Endothelial cell of umbilical vein (primary cell): ENCODE data around the gene FAM83F. TPM values are rescaled to one million over a fixed set of nuclear protein-coding genes. Genes with fewer than 3 reads are reported as not detected.

Source experiments
- BruUV-seq: library from RNA; stranded (reverse); fragments of 400-500 nt; replicated peaks from 2 replicates; lab custom pipeline; 2021; lab: Mats Ljungman, UMichigan
- CTCF ChIA-PET: fragments of 300-600, 350-600 bp; sonication (Branson Sonifier 250); formaldehyde crosslinking; loops from one replicate; lab custom pipeline; 2021; ENCODE audit warnings: antibody characterized with exemption, inconsistent platforms; lab: Charles Lee
- POLR2A ChIA-PET: fragments of 300-600, 350-600 bp; sonication (Branson Sonifier 250); formaldehyde crosslinking; loops from one replicate; lab custom pipeline; 2021; ENCODE audit warnings: antibody characterized with exemption, inconsistent platforms; lab: Charles Lee
- DNase-seq: peaks from one replicate; pipeline ENCODE4 v3.0.0-alpha.2; 2011; ENCODE audit warnings: low read depth, low spot score
- FAIRE-seq: peaks from 2 replicates; lab custom pipeline; 2011; peaks lifted over from hg19 to GRCh38; lab: Jason Lieb, UNC
- H2AFZ ChIP-seq: 2 replicates; pipeline ENCODE4 v1.6.0; 2012; ENCODE audit warnings: low read depth, low read length, control low read depth, inconsistent platforms
- H3K27ac ChIP-seq: 2 replicates; pipeline ENCODE4 v1.5.1; 2011; ENCODE audit warnings: low read depth, mild to moderate bottlenecking, control low read depth, low read length, moderate library complexity; ENCODE audit not compliant: insufficient read depth
- H3K27me3 ChIP-seq, 2 experiments: 2 replicates each; pipeline versions ENCODE4 v1.6.0 to v1.6.1; 2011; ENCODE audit warnings: low read length in 2 of 2, mixed read lengths in 1 of 2; ENCODE audit not compliant: control insufficient read depth in 2 of 2, insufficient read depth in 2 of 2
- H3K36me3 ChIP-seq, 2 experiments: 2 replicates in 1 of 2; 3 replicates in 1 of 2; pipeline ENCODE4 v1.5.1; 2011; ENCODE audit warnings: low read length in 2 of 2, mild to moderate bottlenecking in 1 of 2, moderate library complexity in 1 of 2; ENCODE audit not compliant: control insufficient read depth in 2 of 2, insufficient read depth in 2 of 2; ENCODE audit errors: extremely low read depth in 1 of 2
- H3K4me1 ChIP-seq: 3 replicates; pipeline ENCODE4 v1.5.1; 2011; ENCODE audit warnings: mild to moderate bottlenecking, low read length; ENCODE audit not compliant: control insufficient read depth, insufficient read depth; ENCODE audit errors: extremely low read depth
- H3K4me2 ChIP-seq: 2 replicates; pipeline ENCODE4 v1.6.1; 2011; ENCODE audit warnings: low read length, control low read depth, mixed read lengths; ENCODE audit not compliant: insufficient read depth
- H3K4me3 ChIP-seq, 3 experiments: fragments of 200-600 bp in 1 of 3; sonication (generic), shearing (Covaris generic) in 1 of 3; replicated peaks in 1 of 3; 2 replicates each; pipeline ENCODE4 v1.5.1; 2011 to 2016; ENCODE audit warnings: control low read depth in 3 of 3, low read length in 3 of 3, mild to moderate bottlenecking in 2 of 3, inconsistent platforms in 1 of 3, low read depth in 1 of 3, moderate library complexity in 1 of 3; ENCODE audit not compliant: insufficient read depth in 1 of 3
- H3K79me2 ChIP-seq: 2 replicates; pipeline ENCODE4 v1.6.0; 2012; ENCODE audit warnings: low read length, inconsistent platforms; ENCODE audit not compliant: control insufficient read depth, insufficient read depth
- H3K9ac ChIP-seq: replicated peaks from 2 replicates; pipeline ENCODE3; 2011; ENCODE audit warnings: low read length, control low read depth; ENCODE audit not compliant: insufficient read depth; ENCODE audit errors: extremely low read depth
- H3K9me1 ChIP-seq: replicated peaks from 3 replicates; pipeline ENCODE4 v1.6.0; 2011; ENCODE audit warnings: mild to moderate bottlenecking, low read length; ENCODE audit not compliant: control insufficient read depth, insufficient read depth; ENCODE audit errors: extremely low read depth
- H3K9me3 ChIP-seq: replicated peaks from 2 replicates; pipeline ENCODE4 v1.5.1; 2012; ENCODE audit warnings: low read length, inconsistent platforms; ENCODE audit not compliant: control insufficient read depth, insufficient read depth
- H4K20me1 ChIP-seq: replicated peaks from 2 replicates; pipeline ENCODE3; 2011; ENCODE audit warnings: mild to moderate bottlenecking, low read length; ENCODE audit not compliant: control insufficient read depth, insufficient read depth; ENCODE audit errors: extremely low read depth
- EZH2 ChIP-seq: IDR thresholded peaks from 2 replicates; pipeline ENCODE4 v1.6.1; 2012; ENCODE audit warnings: borderline replicate concordance, low read depth, mild to moderate bottlenecking, moderate library complexity, low read length, inconsistent platforms; ENCODE audit not compliant: severe bottlenecking
- FOS ChIP-seq: IDR thresholded peaks from 2 replicates; pipeline ENCODE4 v1.6.1; 2011; ENCODE audit warnings: mild to moderate bottlenecking, low read length, moderate library complexity, borderline replicate concordance; ENCODE audit not compliant: insufficient read depth
- GATA2 ChIP-seq: IDR thresholded peaks from 2 replicates; pipeline ENCODE4 v1.7.0; 2011; ENCODE audit warnings: low read depth, mild to moderate bottlenecking, moderate library complexity, mixed read lengths, low read length; ENCODE audit not compliant: insufficient read length, insufficient read depth
- JUN ChIP-seq: IDR thresholded peaks from 2 replicates; pipeline ENCODE4 v1.6.1; 2011; ENCODE audit warnings: borderline replicate concordance, low read depth; ENCODE audit not compliant: insufficient read length, insufficient read depth
- MAX ChIP-seq: IDR thresholded peaks from 2 replicates; pipeline ENCODE4 v1.6.1; 2011; ENCODE audit not compliant: insufficient read depth, insufficient read length
- MYC ChIP-seq: IDR thresholded peaks from one replicate; pipeline ENCODE4 v1.6.1; 2011; ENCODE audit warnings: mild to moderate bottlenecking, low read depth, low read length
- POLR2A ChIP-seq: IDR thresholded peaks from 2 replicates; pipeline ENCODE4 v1.6.1; 2012; ENCODE audit warnings: low read depth, mild to moderate bottlenecking, control low read depth, low read length
- POLR2AphosphoS5 ChIP-seq: IDR thresholded peaks from 2 replicates; pipeline ENCODE4 v1.6.1; 2012; ENCODE audit warnings: low read depth, mild to moderate bottlenecking, control low read depth, low read length, moderate library complexity; ENCODE audit not compliant: insufficient read depth
- dilution Hi-C: fragments of 300-500 bp; cut with MboI; formaldehyde crosslinking; loops from one replicate; pipeline ENCODE4 v1.15.0; 2019; ENCODE audit warnings: low sequenced_read_pairs; ENCODE audit not compliant: extremely low pct_ligation_motif_present
- intact Hi-C: fragments of 100-400 bp; cut with micrococcal nuclease; formaldehyde crosslinking; loops from one replicate; pipeline ENCODE4 v1.10.0; 2022
- polyA plus RNA-seq, 4 experiments: library from polyadenylated mRNA; depleted of rRNA in 3 of 4; stranded (reverse) in 3 of 4; unstranded in 1 of 4; fragments of >200 nt; gene quantifications; 2 replicates each; pipeline versions ENCODE4 v1.2.1 to v1.2.3, GENCODE V29; 2011 to 2012; ENCODE audit warnings: missing spikeins in 1 of 4
- total RNA-seq: library from RNA; stranded (reverse); gene quantifications from 2 replicates; pipeline ENCODE4 v1.2.3, GENCODE V29; 2021
- TF ChIP-seq, protein P1 (sequence below), 2 donors: IDR thresholded peaks; 1 replicate in 1 of 2; 2 replicates in 1 of 2; pipeline ENCODE4 v1.5.1; 2011; ENCODE audit warnings: low read length in 2 of 2, mild to moderate bottlenecking in 2 of 2, moderate library complexity in 2 of 2, control low read depth in 1 of 2, inconsistent platforms in 1 of 2, low read depth in 1 of 2; ENCODE audit not compliant: insufficient read depth in 1 of 2; ENCODE audit errors: extremely low read depth in 1 of 2

The FAM83F gene
- total and polyA plus RNA-seq, 2 donors (not counting 3 experiments of a cell fraction or from before 2014, with no cell fraction given) = not detected

DNA sequence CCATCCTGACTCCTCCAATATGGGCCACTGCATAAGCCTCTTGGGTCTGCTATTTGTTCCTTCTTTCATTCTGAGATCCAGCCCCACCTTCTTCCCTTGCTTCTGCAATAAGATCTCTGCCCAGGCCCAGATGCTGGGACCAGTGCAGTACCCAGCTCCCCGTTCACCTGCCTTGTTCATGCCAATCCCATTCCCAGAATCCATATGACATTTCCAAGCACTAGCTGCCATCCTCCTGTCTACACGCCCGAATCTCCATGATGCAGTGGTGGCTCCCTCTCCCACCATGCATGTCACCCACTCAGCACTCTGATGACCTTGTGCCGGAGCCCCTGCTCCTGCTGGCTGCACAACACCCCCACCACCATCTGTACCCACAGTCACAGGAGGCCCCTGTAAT is 11.4 kb upstream of the FAM83F start:
- dilution Hi-C loops = no loop called here
- no peak overlapping the region for H3K4me2 ChIP-seq
- DNase-seq (no peak), FAIRE-seq (no peak)
- H3K4me1 ChIP-seq = no peaks in the 10 kb centered on the region
- H3K79me2 ChIP-seq = no peaks in the 10 kb centered on the region
- H2AFZ ChIP-seq = no peak overlapping the region
- H3K27me3 ChIP-seq = peaks cover 0 to 4% of the 10 kb centered on the region in 2 experiments
- POLR2A ChIA-PET = no interaction called here
- H3K9me3 ChIP-seq = no peaks in the 10 kb centered on the region
- BruUV-seq = no TSS peak
- CTCF ChIA-PET = interaction anchor here (1.4 to 1.6 kb wide), 2 partner anchors 10 to 14 kb away, joined by 3 read pairs; no protein-coding TSS in a partner anchor
- H3K4me3 ChIP-seq = no peak overlapping the region
- intact Hi-C loops = no loop called here
- no peaks in the 10 kb centered on the region for H4K20me1 ChIP-seq
- TF ChIP-seq POLR2AphosphoS5 (no peak), FOS (no peak), MAX (no peak), POLR2A (no peak), GATA2 (no peak), JUN (no peak), EZH2 (no peak), MYC (no peak)
- TF ChIP-seq, protein P1, sequence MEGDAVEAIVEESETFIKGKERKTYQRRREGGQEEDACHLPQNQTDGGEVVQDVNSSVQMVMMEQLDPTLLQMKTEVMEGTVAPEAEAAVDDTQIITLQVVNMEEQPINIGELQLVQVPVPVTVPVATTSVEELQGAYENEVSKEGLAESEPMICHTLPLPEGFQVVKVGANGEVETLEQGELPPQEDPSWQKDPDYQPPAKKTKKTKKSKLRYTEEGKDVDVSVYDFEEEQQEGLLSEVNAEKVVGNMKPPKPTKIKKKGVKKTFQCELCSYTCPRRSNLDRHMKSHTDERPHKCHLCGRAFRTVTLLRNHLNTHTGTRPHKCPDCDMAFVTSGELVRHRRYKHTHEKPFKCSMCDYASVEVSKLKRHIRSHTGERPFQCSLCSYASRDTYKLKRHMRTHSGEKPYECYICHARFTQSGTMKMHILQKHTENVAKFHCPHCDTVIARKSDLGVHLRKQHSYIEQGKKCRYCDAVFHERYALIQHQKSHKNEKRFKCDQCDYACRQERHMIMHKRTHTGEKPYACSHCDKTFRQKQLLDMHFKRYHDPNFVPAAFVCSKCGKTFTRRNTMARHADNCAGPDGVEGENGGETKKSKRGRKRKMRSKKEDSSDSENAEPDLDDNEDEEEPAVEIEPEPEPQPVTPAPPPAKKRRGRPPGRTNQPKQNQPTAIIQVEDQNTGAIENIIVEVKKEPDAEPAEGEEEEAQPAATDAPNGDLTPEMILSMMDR (IDR thresholded peaks at IDR 0.05; ENCODE audit: extremely low read depth in 1 of 2, insufficient read depth in 1 of 2, low read depth in 1 of 2, low read length in 2 of 2) = no peak
- no peak overlapping the region for H3K9ac ChIP-seq
- H3K27ac ChIP-seq = no peak overlapping the region
- H3K9me1 ChIP-seq = no peaks in the 10 kb centered on the region
- no peaks in the 10 kb centered on the region for H3K36me3 ChIP-seq
